Transverse colon (tissue), 4 donors: ENCODE results near the gene DCAF6. TPM values are rescaled to one million over a fixed set of nuclear protein-coding genes. Genes with fewer than 3 reads are reported as not detected.

Source experiments
- DNase-seq: peaks from one replicate; pipeline ENCODE4 v3.0.0-alpha.2; 2019
- H3K27ac ChIP-seq, 4 donors: fragments of 200-600 bp; sonication (generic); 2 replicates each; pipeline ENCODE4 v1.5.1; 2016 to 2018; ENCODE audit warnings: inconsistent platforms in 4 of 4
- H3K27me3 ChIP-seq: fragments of 200-600 bp; sonication (generic); 2 replicates; pipeline ENCODE4 v1.5.1; 2017; ENCODE audit warnings: inconsistent platforms
- H3K36me3 ChIP-seq, 4 donors: fragments of 200-600 bp; sonication (generic); 2 replicates each; pipeline ENCODE4 v1.5.1; 2017 to 2019; ENCODE audit warnings: inconsistent platforms in 4 of 4
- H3K4me1 ChIP-seq, 4 donors: fragments of 200-600 bp; sonication (generic); 2 replicates each; pipeline ENCODE4 v1.5.1; 2017 to 2020; ENCODE audit warnings: inconsistent platforms in 4 of 4
- H3K4me3 ChIP-seq, 4 donors: fragments of 200-600 bp; sonication (generic); 1 replicate in 1 of 4; 2 replicates in 3 of 4; pipeline versions ENCODE4 v1.5.1 to v1.6.1; 2017 to 2019; ENCODE audit warnings: inconsistent platforms in 4 of 4
- H3K9me3 ChIP-seq, 2 donors: fragments of 200-600 bp; sonication (generic); 2 replicates each; pipeline ENCODE4 v1.5.1; 2017 to 2019; ENCODE audit warnings: inconsistent platforms in 2 of 2
- CTCF ChIP-seq, 5 experiments: fragments of 200-600 bp in 3 of 5; fragments of 450-650 bp in 2 of 5; sonication (generic) in 3 of 5; IDR thresholded peaks; 1 replicate in 2 of 5; 2 replicates in 3 of 5; pipeline ENCODE4 v1.5.1; 2016 to 2017; ENCODE audit warnings: antibody characterized with exemption in 5 of 5, inconsistent platforms in 3 of 5, mild to moderate bottlenecking in 2 of 5, moderate library complexity in 1 of 5
- EP300 ChIP-seq: sonication (generic); formaldehyde crosslinking; IDR thresholded peaks from one replicate; pipeline ENCODE4 v1.6.1; 2017; ENCODE audit warnings: antibody characterized with exemption, low read depth
- POLR2A ChIP-seq: fragments of 450-650 bp; IDR thresholded peaks from one replicate; pipeline ENCODE4 v1.6.1; 2016; ENCODE audit warnings: antibody characterized with exemption, mild to moderate bottlenecking, moderate library complexity
- POLR2AphosphoS5 ChIP-seq, 3 donors: sonication (generic); formaldehyde crosslinking; IDR thresholded peaks; one replicate each; pipeline ENCODE4 v1.6.1; 2016; ENCODE audit warnings: antibody characterized with exemption in 3 of 3
- WGBS, 2 donors: methylation state at CpG; one replicate each; pipeline ENCODE4 v1.1.5; 2018; ENCODE audit warnings: low coverage in 1 of 2; 5-methylcytosine and 5-hydroxymethylcytosine counted together
- in situ Hi-C, 4 donors: fragments of 200-750 bp; cut with MboI; loops; one replicate each; pipeline versions ENCODE4 v1.15.0 to v1.15.1; 2017; ENCODE audit warnings: low sequenced_read_pairs in 3 of 4, low pct_ligation_motif_present in 1 of 4, low pct_unique_long_range_greater_than_20kb in 1 of 4
- intact Hi-C: fragments of 100-400 bp; cut with DNase I; formaldehyde crosslinking; loops from one replicate; pipeline ENCODE4 v1.15.1; 2023; ENCODE audit warnings: low total_unique reads
- total RNA-seq, 4 donors: library from RNA; depleted of rRNA; stranded (reverse); fragments of >200 nt; gene quantifications; one replicate each; pipeline ENCODE4 v1.1.0, GENCODE V29; 2016

The DCAF6 gene
- total RNA-seq, 4 donors from 2014 or later, result 59.5 to 173 (median 93.4) TPM

- intact Hi-C loops, result loop anchor here (5.0 kb wide), 1 partner anchor 47 kb away; the partner anchor contains the start of gene GPR161
- no peak for DNase-seq
- H3K4me1 ChIP-seq, result peaks cover 12 to 56% (median 33%) of the 10 kb centered on the region in 4 donors
- H3K9me3 ChIP-seq, result no peaks in the 10 kb centered on the region
- no peaks in the 10 kb centered on the region for H3K27me3 ChIP-seq
- in situ Hi-C loops, result no loop called here
- TF ChIP-seq POLR2AphosphoS5 (IDR thresholded peaks at IDR 0.05) (no peak), EP300 (no peak), CTCF (IDR thresholded peaks at IDR 0.05) (no peak), POLR2A (no peak)
- WGBS, 2 donors, result 95 to 100% methylated on average over 1 to 2 of the region's 2 CpGs
- peak overlapping the region; percentile 60 to 81 (median 78) for H3K27ac ChIP-seq
- H3K36me3 ChIP-seq, result no peaks in the 10 kb centered on the region
- H3K4me3 ChIP-seq, result no peak overlapping the region
Observed at GRCh38 chr1:168089979-168090337, 153.5 kb downstream of the DCAF6 start.

- H3K36me3 ChIP-seq, result no peaks in the 10 kb centered on the region
- in situ Hi-C loops (no loop called here), intact Hi-C loops (loop anchor here (5.0 kb wide), 1 partner anchor 47 kb away; the partner anchor contains the start of gene GPR161)
- H3K4me3 ChIP-seq, result no peak overlapping the region
- H3K27ac ChIP-seq, result no peak overlapping the region
- H3K9me3 ChIP-seq, result no peaks in the 10 kb centered on the region
- H3K4me1 ChIP-seq, result peaks cover 8 to 52% (median 31%) of the 10 kb centered on the region in 4 donors
- H3K27me3 ChIP-seq, result no peaks in the 10 kb centered on the region
- 88 to 92% methylated on average over 5 to 14 of the region's 14 CpGs for WGBS, 2 donors
- no peak for DNase-seq
- TF ChIP-seq CTCF (IDR thresholded peaks at IDR 0.05), result no peak
- TF ChIP-seq EP300, result no peak
- no peak for TF ChIP-seq POLR2A
- TF ChIP-seq POLR2AphosphoS5 (IDR thresholded peaks at IDR 0.05), result no peak
Observed at GRCh38 chr1:168090395-168090794, 153.9 kb downstream of the DCAF6 start.

DNA sequence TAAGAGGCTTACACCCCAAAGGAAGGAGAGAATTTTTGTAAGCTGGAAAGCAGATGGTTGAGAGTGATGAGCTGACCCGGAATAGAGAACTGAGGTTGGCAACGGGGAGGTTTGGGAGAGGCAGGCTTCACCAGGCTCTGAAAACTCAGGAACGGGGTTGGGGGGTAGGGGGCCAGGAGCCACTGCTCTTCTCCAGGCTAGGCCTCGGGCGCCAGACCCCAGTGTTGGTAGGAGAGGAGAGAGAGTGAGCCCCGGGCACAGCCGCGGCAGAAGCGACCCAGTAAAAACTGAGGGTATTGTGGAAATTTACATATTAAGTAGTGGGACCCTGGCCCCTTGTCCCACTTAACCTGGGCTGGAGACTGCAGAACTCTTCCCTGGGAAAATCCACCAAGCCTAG is 154.6 kb downstream of the DCAF6 start:
- Histone ChIP-seq H3K4me3 (no peak overlapping the region), H3K9me3 (no peaks in the 10 kb centered on the region), H3K27ac (no peak overlapping the region), H3K4me1 (peaks cover 3 to 45% (median 25%) of the 10 kb centered on the region in 4 donors), H3K36me3 (no peaks in the 10 kb centered on the region), H3K27me3 (no peaks in the 10 kb centered on the region)
- no peak for DNase-seq
- 93 to 100% methylated on average over 3 to 9 of the region's 9 CpGs for WGBS, 2 donors
- in situ Hi-C loops, result no loop called here
- intact Hi-C loops, result loop anchor here (5.0 kb wide), 1 partner anchor 46 kb away; the partner anchor contains the start of gene GPR161
- TF ChIP-seq POLR2AphosphoS5 (IDR thresholded peaks at IDR 0.05) (no peak), POLR2A (no peak), EP300 (no peak), CTCF (IDR thresholded peaks at IDR 0.05) (no peak)

DNA sequence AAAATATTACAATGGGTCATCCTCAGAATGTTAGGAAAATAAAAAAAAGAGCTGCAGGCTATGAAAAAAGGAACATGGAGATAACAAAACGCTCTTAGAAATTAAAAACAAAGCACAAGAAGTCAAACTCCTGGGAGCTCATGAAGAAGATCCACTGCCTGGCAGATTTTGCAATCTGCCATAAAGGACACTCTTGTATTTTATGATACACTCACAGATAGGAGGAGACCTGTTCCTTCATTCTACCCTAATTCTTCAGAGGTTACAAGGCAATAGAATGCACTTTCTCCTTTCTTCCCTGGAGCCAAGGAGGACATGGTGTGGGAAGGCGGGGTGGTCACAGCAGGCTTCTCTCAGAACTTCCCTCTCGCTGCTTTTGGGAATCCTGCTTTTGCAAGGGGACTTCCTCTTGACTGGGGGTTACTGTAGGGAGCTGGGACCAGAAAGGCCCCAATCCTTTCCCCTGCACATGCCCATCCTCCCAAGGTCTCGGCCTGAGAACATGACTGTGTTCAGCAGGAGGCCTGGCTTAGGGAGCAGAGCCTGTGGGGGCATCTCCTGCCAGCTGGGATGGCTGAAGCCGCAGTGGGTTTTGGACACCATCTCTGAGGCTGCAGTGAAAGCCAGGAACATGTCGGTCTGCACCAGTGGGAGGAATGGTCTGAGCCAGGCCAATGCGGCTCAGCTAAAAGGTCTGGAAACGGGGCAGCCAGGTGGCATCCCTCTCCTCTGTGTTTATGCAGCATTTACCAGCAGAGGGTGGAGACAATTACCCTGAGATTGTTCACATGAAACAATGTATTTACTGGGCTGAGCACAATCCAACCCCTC is 155.5 kb downstream of the DCAF6 start:
- intact Hi-C loops, result loop anchor here (5.0 kb wide), 1 partner anchor 45 kb away; the partner anchor contains the start of gene GPR161
- H3K27ac ChIP-seq, result no peak overlapping the region

More for the DNA sequence above, 155.5 kb downstream of the DCAF6 start:
- TF ChIP-seq EP300 (no peak), POLR2AphosphoS5 (IDR thresholded peaks at IDR 0.05) (no peak), POLR2A (no peak), CTCF (IDR thresholded peaks at IDR 0.05) (no peak)
- no peak overlapping the region for H3K4me3 ChIP-seq
- in situ Hi-C loops, result no loop called here
- WGBS, 2 donors, result 56 to 72% methylated on average over 1 to 8 of the region's 8 CpGs
- peaks cover 3 to 37% (median 23%) of the 10 kb centered on the region in 4 donors for H3K4me1 ChIP-seq
- H3K27me3 ChIP-seq, result no peaks in the 10 kb centered on the region
- no peaks in the 10 kb centered on the region for H3K36me3 ChIP-seq
- DNase-seq, result no peak
- H3K9me3 ChIP-seq, result no peaks in the 10 kb centered on the region
